Astrocyte of the spinal cord (primary cell): ENCODE results near the gene KRTCAP2.
A peak's percentile ranks its signal among the peaks of the same experiment; 100 is the strongest.

Source experiments
- DNase-seq: peaks from one replicate; pipeline ENCODE4 v3.0.0; 2011; ENCODE audit warnings: low read depth, low spot score
- H3K4me3 ChIP-seq: 2 replicates; pipeline ENCODE4 v1.5.1; 2011; ENCODE audit warnings: low read depth, mild to moderate bottlenecking, low read length, moderate library complexity
- in situ Hi-C: cut with HindIII; loops from 2 replicates; pipeline ENCODE4 v1.10.0; 2017; ENCODE audit warnings: low sequenced_read_pairs
- TF ChIP-seq, protein P1 (sequence below): IDR thresholded peaks from 2 replicates; pipeline ENCODE4 v1.5.1; 2012; ENCODE audit warnings: low read depth, mild to moderate bottlenecking, low read length, inconsistent platforms

The KRTCAP2 gene

GRCh38 chr1:155141749-155142148, 31.4 kb downstream of the KRTCAP2 start:
- no peak overlapping the region for H3K4me3 ChIP-seq
- TF ChIP-seq, protein P1, sequence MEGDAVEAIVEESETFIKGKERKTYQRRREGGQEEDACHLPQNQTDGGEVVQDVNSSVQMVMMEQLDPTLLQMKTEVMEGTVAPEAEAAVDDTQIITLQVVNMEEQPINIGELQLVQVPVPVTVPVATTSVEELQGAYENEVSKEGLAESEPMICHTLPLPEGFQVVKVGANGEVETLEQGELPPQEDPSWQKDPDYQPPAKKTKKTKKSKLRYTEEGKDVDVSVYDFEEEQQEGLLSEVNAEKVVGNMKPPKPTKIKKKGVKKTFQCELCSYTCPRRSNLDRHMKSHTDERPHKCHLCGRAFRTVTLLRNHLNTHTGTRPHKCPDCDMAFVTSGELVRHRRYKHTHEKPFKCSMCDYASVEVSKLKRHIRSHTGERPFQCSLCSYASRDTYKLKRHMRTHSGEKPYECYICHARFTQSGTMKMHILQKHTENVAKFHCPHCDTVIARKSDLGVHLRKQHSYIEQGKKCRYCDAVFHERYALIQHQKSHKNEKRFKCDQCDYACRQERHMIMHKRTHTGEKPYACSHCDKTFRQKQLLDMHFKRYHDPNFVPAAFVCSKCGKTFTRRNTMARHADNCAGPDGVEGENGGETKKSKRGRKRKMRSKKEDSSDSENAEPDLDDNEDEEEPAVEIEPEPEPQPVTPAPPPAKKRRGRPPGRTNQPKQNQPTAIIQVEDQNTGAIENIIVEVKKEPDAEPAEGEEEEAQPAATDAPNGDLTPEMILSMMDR, result no peak
- no peak for DNase-seq
- in situ Hi-C loops, result no loop called here

DNA sequence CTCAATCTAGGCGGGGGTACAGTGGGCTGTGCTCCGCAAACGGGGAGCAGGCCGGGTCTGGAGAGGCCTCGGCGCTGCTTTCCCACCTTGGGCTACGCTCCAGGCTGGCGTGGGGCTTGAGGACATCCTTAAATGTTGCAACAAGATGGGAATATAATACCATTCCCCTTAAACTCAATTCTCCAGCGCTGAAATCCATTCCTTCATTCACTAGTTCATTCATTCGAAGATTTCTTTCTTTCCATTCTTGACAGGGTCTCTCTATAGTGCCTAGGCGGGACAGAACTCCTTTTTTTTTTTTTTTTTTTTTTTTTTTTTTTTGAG, 32.5 kb downstream of the KRTCAP2 start:
- TF ChIP-seq, protein P1, result no peak
- no peak for DNase-seq
- peak overlapping the region; percentile 87 for H3K4me3 ChIP-seq
- in situ Hi-C loops, result no loop called here

- DNase-seq, result peak; percentile 71
Observed at GRCh38 chr1:155139895-155140629, 33.0 kb downstream of the KRTCAP2 start, which contains the start of gene DPM3. Gene DPM3, minus strand, starts transcription at chr1:155140531. Its CDS starts 291 bp downstream, at chr1:155140240.

DNA sequence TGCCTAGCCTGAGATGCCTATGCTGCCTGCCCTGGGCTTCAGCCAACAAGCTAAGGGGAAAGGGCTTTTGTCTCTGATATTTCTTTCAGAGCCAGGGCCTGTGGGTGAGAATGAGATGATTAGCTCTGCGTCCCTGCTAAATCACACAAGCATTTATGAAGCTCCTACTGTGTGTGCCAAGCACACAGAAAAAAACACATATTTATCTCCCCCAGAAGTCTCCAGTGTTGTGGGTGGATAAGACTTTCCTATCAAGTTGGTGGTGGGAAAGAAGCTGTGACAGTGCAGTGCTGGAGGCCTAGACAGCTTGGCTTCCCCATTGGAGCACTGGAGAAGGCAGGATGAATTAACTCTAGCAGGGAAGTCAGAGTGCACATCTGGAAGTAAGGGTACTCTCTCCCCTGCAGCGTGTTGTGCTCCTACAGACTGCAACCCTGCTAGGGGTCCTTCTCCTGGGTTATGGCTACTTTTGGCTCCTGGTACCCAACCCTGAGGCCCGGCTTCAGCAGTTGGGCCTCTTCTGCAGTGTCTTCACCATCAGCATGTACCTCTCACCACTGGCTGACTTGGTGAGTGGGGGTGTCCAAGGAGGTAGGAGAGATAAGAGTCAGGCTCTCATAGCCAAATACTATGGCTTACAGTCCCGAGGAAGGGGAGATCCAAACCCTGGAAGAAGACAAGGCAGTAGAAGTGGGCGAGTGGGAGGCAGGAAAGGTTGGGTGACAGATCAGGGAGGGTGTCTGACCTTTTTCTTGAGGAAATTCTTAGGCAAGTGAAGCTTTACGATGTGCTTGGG, 35.8 kb downstream of the KRTCAP2 start:
- H3K4me3 ChIP-seq, result no peak overlapping the region
- DNase-seq, result no peak
- in situ Hi-C loops, result no loop called here
- TF ChIP-seq, protein P1, result no peak

More at GRCh38 chr1:155139895-155140629, 33.0 kb downstream of the KRTCAP2 start, which contains the start of gene DPM3:
- TF ChIP-seq, protein P1, result no peak
- in situ Hi-C loops, result no loop called here
- peak within 1 kb of the TSS; percentile 87 for H3K4me3 ChIP-seq

- TF ChIP-seq, protein P1, result no peak
- DNase-seq, result no peak
- in situ Hi-C loops, result no loop called here
- peak overlapping the region; percentile 21 for H3K4me3 ChIP-seq
Observed at GRCh38 chr1:155136748-155137147, 36.4 kb downstream of the KRTCAP2 start.

DNA sequence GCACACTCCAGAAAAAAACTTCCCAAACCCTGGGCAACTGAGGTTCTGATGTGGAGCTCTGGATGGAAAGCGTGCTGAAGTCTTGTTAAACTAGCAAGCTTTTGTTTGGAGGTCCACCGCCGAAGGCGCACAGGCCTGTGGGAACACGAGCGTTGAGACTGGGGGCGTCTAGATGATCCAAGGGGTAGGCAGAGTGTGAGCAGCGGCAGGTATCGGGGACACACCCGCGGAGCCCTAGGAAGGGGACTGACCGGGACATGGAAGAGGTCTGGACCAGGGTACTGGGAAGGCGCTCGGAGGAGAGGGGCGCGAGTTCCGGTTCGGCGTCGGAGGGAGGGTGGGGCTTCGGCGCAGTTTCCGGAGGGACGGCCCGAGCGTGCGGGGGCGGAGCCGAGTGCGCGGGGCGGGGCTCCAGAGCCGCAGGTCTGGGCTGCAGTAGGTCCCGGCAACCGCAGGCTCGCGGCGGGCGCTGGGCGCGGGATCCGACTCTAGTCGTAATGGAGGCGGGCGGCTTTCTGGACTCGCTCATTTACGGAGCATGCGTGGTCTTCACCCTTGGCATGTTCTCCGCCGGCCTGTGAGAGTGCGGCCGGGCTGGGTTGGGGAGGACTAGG, 37.6 kb downstream of the KRTCAP2 start, which contains the start of gene SLC50A1:
Gene SLC50A1 (plus strand): TSS at position 438 of the 614 bp plus-strand sequence. CDS start 60 bp downstream, at position 498.
- DNase-seq, result peak; percentile 95
- in situ Hi-C loops, result no loop called here
- peak within 1 kb of the TSS; percentile 83 for H3K4me3 ChIP-seq
- TF ChIP-seq, protein P1, result no peak
